Measurements from ENCODE around the gene HSD17B14.

The HSD17B14 gene

DNA sequence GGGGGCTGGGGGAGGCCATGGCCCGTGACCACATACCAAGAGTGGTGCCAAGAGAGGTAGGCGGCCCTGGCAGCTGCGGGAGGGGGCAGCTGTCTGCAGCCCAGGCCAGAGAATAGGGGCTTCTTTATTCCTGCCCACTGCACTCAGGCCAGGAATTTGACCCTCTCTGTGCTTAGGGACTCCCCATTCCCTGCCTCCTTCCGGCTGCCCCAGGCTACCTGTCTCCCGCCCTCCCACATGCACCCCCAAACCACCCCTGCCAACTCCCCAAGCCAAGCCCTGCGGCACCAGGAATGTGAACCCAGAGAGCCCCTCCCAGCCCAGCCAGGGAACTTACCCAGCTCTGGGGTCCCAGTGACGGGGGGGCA, 31.4 kb upstream of the HSD17B14 start:
- Histone ChIP-seq H3K4me3 (ENCODE audit: low read depth, low read length) (no peak overlapping the region), H3K36me3 (peaks cover 5% of the 10 kb centered on the region), H3K9me3 (ENCODE audit: severe bottlenecking) (no peaks in the 10 kb centered on the region), H3K27me3 (ENCODE audit: insufficient read depth, low read depth, severe bottlenecking) (no peaks in the 10 kb centered on the region), H3K27ac (no peak overlapping the region)
- TF ChIP-seq, protein P1, sequence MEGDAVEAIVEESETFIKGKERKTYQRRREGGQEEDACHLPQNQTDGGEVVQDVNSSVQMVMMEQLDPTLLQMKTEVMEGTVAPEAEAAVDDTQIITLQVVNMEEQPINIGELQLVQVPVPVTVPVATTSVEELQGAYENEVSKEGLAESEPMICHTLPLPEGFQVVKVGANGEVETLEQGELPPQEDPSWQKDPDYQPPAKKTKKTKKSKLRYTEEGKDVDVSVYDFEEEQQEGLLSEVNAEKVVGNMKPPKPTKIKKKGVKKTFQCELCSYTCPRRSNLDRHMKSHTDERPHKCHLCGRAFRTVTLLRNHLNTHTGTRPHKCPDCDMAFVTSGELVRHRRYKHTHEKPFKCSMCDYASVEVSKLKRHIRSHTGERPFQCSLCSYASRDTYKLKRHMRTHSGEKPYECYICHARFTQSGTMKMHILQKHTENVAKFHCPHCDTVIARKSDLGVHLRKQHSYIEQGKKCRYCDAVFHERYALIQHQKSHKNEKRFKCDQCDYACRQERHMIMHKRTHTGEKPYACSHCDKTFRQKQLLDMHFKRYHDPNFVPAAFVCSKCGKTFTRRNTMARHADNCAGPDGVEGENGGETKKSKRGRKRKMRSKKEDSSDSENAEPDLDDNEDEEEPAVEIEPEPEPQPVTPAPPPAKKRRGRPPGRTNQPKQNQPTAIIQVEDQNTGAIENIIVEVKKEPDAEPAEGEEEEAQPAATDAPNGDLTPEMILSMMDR (IDR thresholded peaks at IDR 0.05; ENCODE audit: low read depth, low read length) = no peak
- DNase-seq = no peak

DNA sequence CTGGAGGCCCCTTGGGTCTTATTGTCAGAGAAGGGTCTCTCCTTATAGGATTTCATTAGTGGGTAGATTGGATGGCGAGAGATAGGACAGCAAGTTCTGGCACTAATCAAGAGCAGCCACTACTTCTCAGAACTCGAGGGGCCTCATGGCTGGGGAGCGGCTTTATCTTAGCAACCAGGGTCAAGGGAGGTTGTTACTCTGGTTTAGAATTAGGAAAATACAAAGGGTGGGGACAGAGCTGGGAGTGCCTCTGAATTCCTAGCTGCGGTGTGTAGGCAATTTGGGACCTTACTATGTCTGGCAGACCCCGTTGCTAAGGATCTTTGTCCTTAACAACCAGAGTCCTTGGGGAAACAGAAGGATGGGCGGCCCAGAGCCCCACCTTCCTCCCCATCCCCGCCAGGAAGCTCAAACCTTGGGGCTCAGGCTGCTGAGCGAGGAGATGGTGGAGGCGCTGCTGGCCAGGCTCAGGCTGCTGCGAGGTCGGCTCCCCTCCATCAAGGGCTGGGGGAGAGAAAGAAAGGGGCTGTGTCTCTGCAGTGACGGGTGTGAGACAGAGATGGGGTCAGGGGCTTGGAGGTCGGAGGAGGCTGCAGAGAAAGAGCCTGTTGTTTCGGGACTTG, 30.9 kb upstream of the HSD17B14 start:
- Histone ChIP-seq H3K27me3 (ENCODE audit: insufficient read depth, low read depth, severe bottlenecking) (no peaks in the 10 kb centered on the region), H3K27ac (no peak overlapping the region), H3K9me3 (ENCODE audit: severe bottlenecking) (no peaks in the 10 kb centered on the region), H3K36me3 (peaks cover 5% of the 10 kb centered on the region), H3K4me3 (ENCODE audit: low read depth, low read length) (no peak overlapping the region)
- TF ChIP-seq, protein P1 (IDR thresholded peaks at IDR 0.05; ENCODE audit: low read depth, low read length) = no peak
- DNase-seq = no peak

DNA sequence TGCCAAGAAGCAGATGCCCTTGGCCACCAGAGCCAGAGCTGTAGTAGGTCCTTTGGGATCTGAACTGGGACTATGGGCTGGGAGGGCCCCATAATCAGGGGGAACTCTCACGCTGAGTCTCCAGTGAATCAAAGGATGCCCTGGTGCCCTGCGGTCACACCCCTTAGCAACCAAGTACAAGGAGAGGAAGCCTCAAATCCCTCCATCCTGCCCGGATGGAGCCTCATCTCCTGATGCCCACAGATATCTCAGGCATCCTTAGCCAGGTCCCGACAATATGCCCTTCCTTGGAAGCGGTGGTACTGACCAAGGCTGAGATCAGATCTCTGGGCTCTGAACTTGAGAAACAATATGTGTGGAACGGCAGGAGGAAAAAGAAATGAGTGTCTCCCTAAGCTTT, 30.4 kb upstream of the HSD17B14 start:
- no peaks in the 10 kb centered on the region for H3K27me3 ChIP-seq (ENCODE audit: insufficient read depth, low read depth, severe bottlenecking)
- TF ChIP-seq, protein P1 (IDR thresholded peaks at IDR 0.05; ENCODE audit: low read depth, low read length) = no peak
- H3K36me3 ChIP-seq = peaks cover 5% of the 10 kb centered on the region
- no peak for DNase-seq
- no peaks in the 10 kb centered on the region for H3K9me3 ChIP-seq (ENCODE audit: severe bottlenecking)
- H3K4me3 ChIP-seq (ENCODE audit: low read depth, low read length) = no peak overlapping the region
- H3K27ac ChIP-seq = no peak overlapping the region

DNA sequence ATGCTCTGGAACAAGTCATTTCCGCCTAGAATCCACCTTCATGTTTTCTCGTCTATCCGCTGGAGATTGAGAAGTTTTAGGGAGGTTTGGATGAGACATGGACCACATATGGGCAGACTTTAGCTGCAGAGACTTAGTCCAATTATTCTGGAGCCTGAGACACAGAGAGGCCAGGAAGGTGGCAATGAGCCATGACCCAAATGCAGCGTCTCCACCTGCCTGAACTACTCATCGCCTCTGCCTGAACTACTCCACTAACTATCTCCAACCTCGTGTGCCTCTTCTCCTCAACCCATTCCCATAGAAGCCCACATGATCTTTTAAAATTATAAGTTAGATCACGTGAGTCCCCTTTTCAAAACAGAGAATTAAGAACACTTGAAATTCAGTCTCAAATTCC, 26.5 kb upstream of the HSD17B14 start:
- Histone ChIP-seq H3K9me3 (ENCODE audit: severe bottlenecking) (no peaks in the 10 kb centered on the region), H3K4me3 (ENCODE audit: low read depth, low read length) (no peak overlapping the region), H3K27me3 (ENCODE audit: insufficient read depth, low read depth, severe bottlenecking) (no peaks in the 10 kb centered on the region), H3K36me3 (peaks cover 5% of the 10 kb centered on the region), H3K27ac (no peak overlapping the region)
- TF ChIP-seq, protein P1 (IDR thresholded peaks at IDR 0.05; ENCODE audit: low read depth, low read length) = no peak
- DNase-seq = no peak

DNA sequence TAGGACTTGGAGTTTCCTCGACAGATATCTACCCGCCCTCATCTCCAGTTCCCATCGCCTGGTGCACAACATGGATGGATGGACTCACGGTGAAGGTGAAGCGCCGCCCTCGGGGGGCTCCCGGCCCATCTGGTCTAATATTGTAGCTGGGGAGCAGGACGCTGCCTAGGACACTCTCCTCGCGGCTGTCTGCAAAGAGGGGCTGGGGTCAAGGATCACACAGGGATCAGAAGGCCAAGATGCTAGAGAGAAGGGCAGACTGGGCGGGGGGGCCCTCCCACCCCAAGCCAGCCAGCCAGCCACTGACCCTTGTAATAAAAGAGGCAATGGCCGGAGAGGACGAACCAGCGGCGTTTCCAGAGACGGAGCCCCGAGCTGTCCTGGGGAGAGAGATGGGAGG, 25.0 kb upstream of the HSD17B14 start:
- TF ChIP-seq, protein P1 (IDR thresholded peaks at IDR 0.05; ENCODE audit: low read depth, low read length) = no peak
- DNase-seq = no peak

More for the DNA sequence above, 25.0 kb upstream of the HSD17B14 start:
- Histone ChIP-seq H3K4me3 (ENCODE audit: low read depth, low read length) (no peak overlapping the region), H3K36me3 (peaks cover 5% of the 10 kb centered on the region), H3K9me3 (ENCODE audit: severe bottlenecking) (no peaks in the 10 kb centered on the region), H3K27ac (no peak overlapping the region), H3K27me3 (ENCODE audit: insufficient read depth, low read depth, severe bottlenecking) (no peaks in the 10 kb centered on the region)
